Measurements from ENCODE around the gene BRD7. TPM values are rescaled to one million over a fixed set of nuclear protein-coding genes. Genes with fewer than 3 reads are reported as not detected.

Gene BRD7
- total and polyA plus RNA-seq, 2 of the 13 experiments (the other 11 are each of a cell fraction or from before 2014, with no cell fraction given), result 82.3 to 149 TPM

DNA sequence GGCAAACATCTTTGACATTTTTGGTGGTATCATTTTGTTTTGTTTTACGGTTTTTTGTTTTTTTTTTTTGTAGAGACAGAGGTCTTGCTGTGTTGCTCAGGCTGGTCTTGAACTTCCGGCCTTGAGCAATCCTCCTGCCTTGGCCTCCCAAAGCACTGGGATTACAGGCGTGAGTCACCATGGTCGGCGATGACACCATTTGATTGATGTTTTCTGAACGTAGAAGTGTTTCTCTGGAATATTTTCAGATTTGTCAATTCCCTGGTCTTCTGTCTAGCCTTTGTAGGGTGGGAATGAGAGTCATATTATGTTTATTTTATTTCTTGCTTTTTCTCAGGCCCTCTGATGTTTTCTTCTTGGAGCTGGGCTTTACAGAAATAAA, 32.2 kb upstream of the BRD7 start:
- H3K4me1 ChIP-seq (ENCODE audit: insufficient read depth, low read length), result 0 out of 2 replicates have a peak, but pooled peaks cover 7% of the 10 kb centered on the region
- no peaks in the 10 kb centered on the region for H3K79me2 ChIP-seq (ENCODE audit: insufficient read depth, low read length)
- H2AFZ ChIP-seq (ENCODE audit: low read length), result no peak overlapping the region
- H3K36me3 ChIP-seq (replicated peaks in 1 of 2; ENCODE audit: control insufficient read depth in 1 of 2, insufficient read depth in 2 of 2, low read length in 2 of 2), result no peaks in the 10 kb centered on the region
- no peak overlapping the region for H3K9ac ChIP-seq (ENCODE audit: insufficient read depth, low read depth, low read length)
- in situ Hi-C loops (cut with HindIII; ENCODE audit: extremely low pct_ligation_motif_present, low pct_unique_long_range_greater_than_20kb) (no loop called here), intact Hi-C loops (cut with micrococcal nuclease; ENCODE audit: unreplicated experiment) (loop anchor here (5.0 kb wide), 1 partner anchor 36 kb away; no protein-coding TSS in a partner anchor)
- DNase-seq (ENCODE audit: low spot score) (no peak), FAIRE-seq (no peak), ATAC-seq (no peak)
- BruUV-seq (replicated peaks), result no TSS peak
- CTCF ChIA-PET (ENCODE audit: low intra/inter-chr PET ratio, low total read pairs), result no interaction called here
- no peak overlapping the region for H3K4me2 ChIP-seq (ENCODE audit: low read depth, low read length)
- H3K4me3 ChIP-seq (replicated peaks in 1 of 3; ENCODE audit: insufficient read depth in 1 of 3, low read depth in 2 of 3, low read length in 3 of 3), result no peak overlapping the region
- H3K9me3 ChIP-seq (ENCODE audit: low read length), result no peaks in the 10 kb centered on the region
- POLR2A ChIA-PET, result no interaction called here
- H4K20me1 ChIP-seq (ENCODE audit: insufficient read depth, low read length), result no peaks in the 10 kb centered on the region
- peaks cover 5 to 37% of the 10 kb centered on the region in 2 experiments; a peak in 4 of 5 replicates for H3K27me3 ChIP-seq (ENCODE audit: control insufficient read depth in 1 of 2, insufficient read depth in 2 of 2, low read length in 2 of 2)
- TF ChIP-seq RFX3 (CRISPR knock-in tag; IDR thresholded peaks at IDR 0.05), result no peak
- no peak for TF ChIP-seq CREM (IDR thresholded peaks at IDR 0.05)
- no peak for TF ChIP-seq CREM (CRISPR knock-in tag; IDR thresholded peaks at IDR 0.05)
- no peak overlapping the region for H3K27ac ChIP-seq (ENCODE audit: extremely low read length, insufficient read depth, low read length)
- 33% methylated on average over 6 of the region's 6 CpGs for WGBS (ENCODE audit: low lambda C conversion rate)

DNA sequence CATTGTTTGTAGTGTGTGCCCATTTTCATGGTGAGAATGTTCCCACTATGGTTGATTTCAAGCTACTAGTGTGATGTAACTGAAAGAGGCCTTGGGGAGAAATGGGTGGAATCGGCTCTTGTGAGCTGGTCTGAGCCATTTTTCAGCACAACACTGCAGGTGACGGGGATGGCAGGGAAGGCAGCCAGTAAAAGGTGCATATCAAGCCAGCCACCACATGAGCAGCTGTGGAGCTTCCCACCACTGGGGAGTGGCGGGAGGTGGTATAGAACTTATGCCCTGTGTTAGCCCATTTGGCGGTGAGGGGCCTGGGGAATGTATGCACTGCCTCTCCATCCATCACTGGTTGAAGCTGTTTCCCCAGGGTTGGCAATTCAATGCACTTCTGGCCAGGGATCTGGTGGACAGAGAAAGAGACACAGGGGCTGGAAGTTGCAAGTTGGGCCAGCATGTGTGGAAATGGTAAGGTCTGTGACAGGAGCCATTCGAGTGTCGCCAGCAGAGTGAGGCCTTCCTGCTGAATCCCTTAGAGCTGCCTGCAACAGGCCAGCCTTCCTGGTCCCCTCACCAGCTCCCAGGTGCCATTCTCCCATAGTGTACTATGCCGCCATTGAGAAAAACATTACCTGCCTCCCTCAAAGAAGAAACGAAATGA, 31.7 kb upstream of the BRD7 start:
- ChIA-PET CTCF (ENCODE audit: low intra/inter-chr PET ratio, low total read pairs) (no interaction called here), POLR2A (no interaction called here)
- in situ Hi-C loops (cut with HindIII; ENCODE audit: extremely low pct_ligation_motif_present, low pct_unique_long_range_greater_than_20kb), result no loop called here
- no TSS peak for BruUV-seq (replicated peaks)
- Histone ChIP-seq H3K36me3 (replicated peaks in 1 of 2; ENCODE audit: control insufficient read depth in 1 of 2, insufficient read depth in 2 of 2, low read length in 2 of 2) (no peaks in the 10 kb centered on the region), H4K20me1 (ENCODE audit: insufficient read depth, low read length) (no peaks in the 10 kb centered on the region), H3K4me1 (ENCODE audit: insufficient read depth, low read length) (0 out of 2 replicates have a peak, but pooled peaks cover 7% of the 10 kb centered on the region), H3K27me3 (ENCODE audit: control insufficient read depth in 1 of 2, insufficient read depth in 2 of 2, low read length in 2 of 2) (peaks cover 5 to 37% of the 10 kb centered on the region in 2 experiments; a peak in 4 of 5 replicates), H3K79me2 (ENCODE audit: insufficient read depth, low read length) (no peaks in the 10 kb centered on the region), H3K4me3 (replicated peaks in 1 of 3; ENCODE audit: insufficient read depth in 1 of 3, low read depth in 2 of 3, low read length in 3 of 3) (no peak overlapping the region), H2AFZ (ENCODE audit: low read length) (no peak overlapping the region), H3K9ac (ENCODE audit: insufficient read depth, low read depth, low read length) (no peak overlapping the region), H3K27ac (ENCODE audit: extremely low read length, insufficient read depth, low read length) (no peak overlapping the region), H3K9me3 (ENCODE audit: low read length) (no peaks in the 10 kb centered on the region), H3K4me2 (ENCODE audit: low read depth, low read length) (no peak overlapping the region)
- DNase-seq (ENCODE audit: low spot score), result no peak
- FAIRE-seq, result no peak
- 73% methylated on average over 8 of the region's 8 CpGs for WGBS (ENCODE audit: low lambda C conversion rate)
- no peak for ATAC-seq
- intact Hi-C loops (cut with micrococcal nuclease; ENCODE audit: unreplicated experiment), result loop anchor here (5.0 kb wide), 1 partner anchor 37 kb away; no protein-coding TSS in a partner anchor
- no peak for TF ChIP-seq SRSF1 (optimal IDR thresholded peaks at IDR 0.05; ENCODE audit: low read depth, low read length)
- TF ChIP-seq ZNF766 (CRISPR knock-in tag; IDR thresholded peaks at IDR 0.05; ENCODE audit: borderline replicate concordance), result no peak
- no peak for TF ChIP-seq GLI4 (CRISPR knock-in tag; IDR thresholded peaks at IDR 0.05; ENCODE audit: borderline replicate concordance)
- no peak for TF ChIP-seq MIER3 (CRISPR knock-in tag; IDR thresholded peaks at IDR 0.05; ENCODE audit: borderline replicate concordance)
- TF ChIP-seq ZNF138 (CRISPR knock-in tag; IDR thresholded peaks at IDR 0.05; ENCODE audit: low read depth), result no peak
- no peak for TF ChIP-seq SMC3 (IDR thresholded peaks at IDR 0.05; ENCODE audit: low read length)
- TF ChIP-seq POGZ (CRISPR knock-in tag; IDR thresholded peaks at IDR 0.05), result no peak
- TF ChIP-seq GPN1 (CRISPR knock-in tag; IDR thresholded peaks at IDR 0.05; ENCODE audit: borderline replicate concordance), result no peak
- TF ChIP-seq, protein P1, sequence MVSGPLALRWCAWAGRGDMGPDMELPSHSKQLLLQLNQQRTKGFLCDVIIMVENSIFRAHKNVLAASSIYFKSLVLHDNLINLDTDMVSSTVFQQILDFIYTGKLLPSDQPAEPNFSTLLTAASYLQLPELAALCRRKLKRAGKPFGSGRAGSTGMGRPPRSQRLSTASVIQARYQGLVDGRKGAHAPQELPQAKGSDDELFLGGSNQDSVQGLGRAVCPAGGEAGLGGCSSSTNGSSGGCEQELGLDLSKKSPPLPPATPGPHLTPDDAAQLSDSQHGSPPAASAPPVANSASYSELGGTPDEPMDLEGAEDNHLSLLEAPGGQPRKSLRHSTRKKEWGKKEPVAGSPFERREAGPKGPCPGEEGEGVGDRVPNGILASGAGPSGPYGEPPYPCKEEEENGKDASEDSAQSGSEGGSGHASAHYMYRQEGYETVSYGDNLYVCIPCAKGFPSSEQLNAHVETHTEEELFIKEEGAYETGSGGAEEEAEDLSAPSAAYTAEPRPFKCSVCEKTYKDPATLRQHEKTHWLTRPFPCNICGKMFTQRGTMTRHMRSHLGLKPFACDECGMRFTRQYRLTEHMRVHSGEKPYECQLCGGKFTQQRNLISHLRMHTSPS (CRISPR knock-in tag; IDR thresholded peaks at IDR 0.05; ENCODE audit: low read depth), result no peak
- TF ChIP-seq GFI1 (CRISPR knock-in tag; IDR thresholded peaks at IDR 0.05; ENCODE audit: borderline replicate concordance), result no peak
- no peak for TF ChIP-seq MAFG (CRISPR knock-in tag; IDR thresholded peaks at IDR 0.05)
- no peak for TF ChIP-seq U2AF2 (IDR thresholded peaks at IDR 0.05; ENCODE audit: low read depth, low read length)
- TF ChIP-seq ZNF354B (CRISPR knock-in tag; IDR thresholded peaks at IDR 0.05), result no peak
- no peak for TF ChIP-seq HNF4A (CRISPR knock-in tag; IDR thresholded peaks at IDR 0.05)
- TF ChIP-seq ZNF543 (CRISPR knock-in tag; IDR thresholded peaks at IDR 0.05), result no peak
- no peak for TF ChIP-seq CEBPB (IDR thresholded peaks at IDR 0.05; ENCODE audit: borderline replicate concordance, low read depth, low read length)
- no peak for TF ChIP-seq SRY (CRISPR knock-in tag; IDR thresholded peaks at IDR 0.05)

Data from HepG2 (cell line).